Fibroblast of lung (primary cell): Measurements from ENCODE around the gene TARM1. TPM values are rescaled to one million over a fixed set of nuclear protein-coding genes. Genes with fewer than 3 reads are reported as not detected.

Source experiments
- DNase-seq, 2 donors: peaks; one replicate each; pipeline versions ENCODE4 v3.0.0 to v3.0.0-alpha.2; 2010; ENCODE audit warnings: low read depth in 2 of 2
- H2AFZ ChIP-seq: 2 replicates; pipeline ENCODE4 v1.5.1; 2012; ENCODE audit warnings: low read length, control low read depth, inconsistent platforms
- H3K27ac ChIP-seq: 2 replicates; pipeline ENCODE4 v1.5.1; 2011; ENCODE audit warnings: low read length, control low read depth; ENCODE audit not compliant: insufficient read depth
- H3K27me3 ChIP-seq: 2 replicates; pipeline ENCODE4 v1.5.1; 2011; ENCODE audit warnings: mild to moderate bottlenecking, low read length; ENCODE audit not compliant: control insufficient read depth, insufficient read depth
- H3K36me3 ChIP-seq: 2 replicates; pipeline ENCODE4 v1.5.1; 2011; ENCODE audit warnings: low read length; ENCODE audit not compliant: control insufficient read depth, insufficient read depth
- H3K4me1 ChIP-seq: 2 replicates; pipeline ENCODE4 v1.5.1; 2011; ENCODE audit warnings: low read length; ENCODE audit not compliant: control insufficient read depth, insufficient read depth; ENCODE audit errors: extremely low read depth
- H3K4me2 ChIP-seq: 2 replicates; pipeline ENCODE4 v1.5.1; 2011; ENCODE audit warnings: low read length, control low read depth; ENCODE audit not compliant: insufficient read depth; ENCODE audit errors: extremely low read depth
- H3K4me3 ChIP-seq, 4 experiments: fragments of 200-600 bp in 1 of 4; sonication (generic) in 1 of 4; replicated peaks in 1 of 4; 2 replicates each; pipeline ENCODE4 v1.5.1; 2011 to 2016; ENCODE audit warnings: low read length in 4 of 4, low read depth in 3 of 4, mild to moderate bottlenecking in 3 of 4, control low read depth in 2 of 4, inconsistent platforms in 1 of 4, mixed read lengths in 1 of 4; ENCODE audit not compliant: insufficient read depth in 1 of 4; ENCODE audit errors: control extremely low read depth in 1 of 4
- H3K79me2 ChIP-seq: 2 replicates; pipeline ENCODE4 v1.5.1; 2012; ENCODE audit warnings: mild to moderate bottlenecking, low read length, inconsistent platforms; ENCODE audit not compliant: control insufficient read depth, insufficient read depth
- H3K9ac ChIP-seq: 2 replicates; pipeline ENCODE4 v1.5.1; 2011; ENCODE audit warnings: mild to moderate bottlenecking, low read length, control low read depth; ENCODE audit not compliant: insufficient read depth
- H3K9me3 ChIP-seq: 2 replicates; pipeline ENCODE4 v1.5.1; 2012; ENCODE audit warnings: low read depth, low read length; ENCODE audit not compliant: control insufficient read depth, insufficient read depth
- H4K20me1 ChIP-seq: 2 replicates; pipeline ENCODE4 v1.5.1; 2011; ENCODE audit warnings: low read length; ENCODE audit not compliant: control insufficient read depth, insufficient read depth; ENCODE audit errors: extremely low read depth
- EZH2 ChIP-seq: IDR thresholded peaks from 2 replicates; pipeline ENCODE4 v1.5.1; 2012; ENCODE audit warnings: low read length, control low read depth, mild to moderate bottlenecking; ENCODE audit errors: missing control alignments
- polyA plus RNA-seq, 2 donors: library from polyadenylated mRNA; depleted of rRNA in 1 of 2; stranded (reverse) in 1 of 2; unstranded in 1 of 2; fragments of >200 nt; gene quantifications; 2 replicates each; pipeline ENCODE4 v1.2.1, GENCODE V29; 2011 to 2012; ENCODE audit warnings: missing spikeins in 1 of 2
- total RNA-seq: library from RNA; depleted of rRNA; stranded (reverse); fragments of >200 nt; gene quantifications from 2 replicates; pipeline ENCODE4 v1.2.1, GENCODE V29; 2014
- TF ChIP-seq, protein P1 (sequence below), 2 donors: IDR thresholded peaks in 1 of 2; conservative IDR thresholded peaks in 1 of 2; 1 replicate in 1 of 2; 2 replicates in 1 of 2; pipeline ENCODE4 v1.5.1; 2011 to 2012; ENCODE audit warnings: low read length in 2 of 2, control low read depth in 1 of 2, inconsistent platforms in 1 of 2, low read depth in 1 of 2, mild to moderate bottlenecking in 1 of 2

TARM1 gene
- total and polyA plus RNA-seq, 2 donors (not counting 1 experiment from before 2014, with no cell fraction given) = not detected

- H3K4me1 ChIP-seq = no peaks in the 10 kb centered on the region
- H3K79me2 ChIP-seq = no peaks in the 10 kb centered on the region
- no peak within 1 kb of the TSS for H3K4me2 ChIP-seq
- TF ChIP-seq, protein P1, sequence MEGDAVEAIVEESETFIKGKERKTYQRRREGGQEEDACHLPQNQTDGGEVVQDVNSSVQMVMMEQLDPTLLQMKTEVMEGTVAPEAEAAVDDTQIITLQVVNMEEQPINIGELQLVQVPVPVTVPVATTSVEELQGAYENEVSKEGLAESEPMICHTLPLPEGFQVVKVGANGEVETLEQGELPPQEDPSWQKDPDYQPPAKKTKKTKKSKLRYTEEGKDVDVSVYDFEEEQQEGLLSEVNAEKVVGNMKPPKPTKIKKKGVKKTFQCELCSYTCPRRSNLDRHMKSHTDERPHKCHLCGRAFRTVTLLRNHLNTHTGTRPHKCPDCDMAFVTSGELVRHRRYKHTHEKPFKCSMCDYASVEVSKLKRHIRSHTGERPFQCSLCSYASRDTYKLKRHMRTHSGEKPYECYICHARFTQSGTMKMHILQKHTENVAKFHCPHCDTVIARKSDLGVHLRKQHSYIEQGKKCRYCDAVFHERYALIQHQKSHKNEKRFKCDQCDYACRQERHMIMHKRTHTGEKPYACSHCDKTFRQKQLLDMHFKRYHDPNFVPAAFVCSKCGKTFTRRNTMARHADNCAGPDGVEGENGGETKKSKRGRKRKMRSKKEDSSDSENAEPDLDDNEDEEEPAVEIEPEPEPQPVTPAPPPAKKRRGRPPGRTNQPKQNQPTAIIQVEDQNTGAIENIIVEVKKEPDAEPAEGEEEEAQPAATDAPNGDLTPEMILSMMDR (conservative IDR thresholded peaks at IDR 0.05 in 1 of 2, IDR thresholded peaks at IDR 0.05 in 1 of 2; ENCODE audit: low read depth in 1 of 2, low read length in 2 of 2) = no peak
- no peak for TF ChIP-seq EZH2
- no peaks in the 10 kb centered on the region for H4K20me1 ChIP-seq
- DNase-seq = no peak
- H3K27ac ChIP-seq = no peak within 1 kb of the TSS
- H3K9ac ChIP-seq = no peak within 1 kb of the TSS
- H3K4me3 ChIP-seq = no peak within 1 kb of the TSS
- no peaks in the 10 kb centered on the region for H3K9me3 ChIP-seq
- H3K36me3 ChIP-seq = no peaks in the 10 kb centered on the region
- no peak within 1 kb of the TSS for H2AFZ ChIP-seq
- no peaks in the 10 kb centered on the region for H3K27me3 ChIP-seq
These were observed 17.6 kb downstream of the TARM1 start, which contains the start of gene VSTM1 for GRCh38 chr19:54063350-54064116. Gene VSTM1 (minus strand): TSS chr19:54063897. CDS start chr19:54063777, 120 bp downstream.

- no peak for DNase-seq
- H3K4me3 ChIP-seq = no peak overlapping the region
- H2AFZ ChIP-seq = no peak overlapping the region
- TF ChIP-seq, protein P1 (conservative IDR thresholded peaks at IDR 0.05 in 1 of 2, IDR thresholded peaks at IDR 0.05 in 1 of 2; ENCODE audit: low read depth in 1 of 2, low read length in 2 of 2) = no peak
- TF ChIP-seq EZH2 = no peak
- H3K79me2 ChIP-seq = no peaks in the 10 kb centered on the region
- H3K9ac ChIP-seq = no peak overlapping the region
- H3K27ac ChIP-seq = no peak overlapping the region
- no peaks in the 10 kb centered on the region for H3K9me3 ChIP-seq
- H4K20me1 ChIP-seq = no peaks in the 10 kb centered on the region
- no peaks in the 10 kb centered on the region for H3K4me1 ChIP-seq
- H3K36me3 ChIP-seq = no peaks in the 10 kb centered on the region
- H3K4me2 ChIP-seq = no peak overlapping the region
- no peaks in the 10 kb centered on the region for H3K27me3 ChIP-seq
These were observed 18.5 kb downstream of the TARM1 start for GRCh38 chr19:54062643-54063042.

GRCh38 chr19:54047616-54048015 lies 33.5 kb downstream of the TARM1 start:
- Histone ChIP-seq H3K4me1 (no peaks in the 10 kb centered on the region), H3K4me3 (no peak overlapping the region), H4K20me1 (no peaks in the 10 kb centered on the region), H3K79me2 (no peaks in the 10 kb centered on the region), H3K27me3 (no peaks in the 10 kb centered on the region), H2AFZ (no peak overlapping the region), H3K4me2 (no peak overlapping the region), H3K36me3 (no peaks in the 10 kb centered on the region), H3K9me3 (no peaks in the 10 kb centered on the region), H3K27ac (no peak overlapping the region), H3K9ac (no peak overlapping the region)
- DNase-seq = no peak
- TF ChIP-seq EZH2 = no peak
- TF ChIP-seq, protein P1 (conservative IDR thresholded peaks at IDR 0.05 in 1 of 2, IDR thresholded peaks at IDR 0.05 in 1 of 2; ENCODE audit: low read depth in 1 of 2, low read length in 2 of 2) = no peak
